ENCODE data around the gene ARRDC4. TPM values are rescaled to one million over a fixed set of nuclear protein-coding genes. Genes with fewer than 3 reads are reported as not detected.

The ARRDC4 gene
- total and polyA plus RNA-seq, 2 donors (not counting 3 experiments of a cell fraction or from before 2014, with no cell fraction given) = 0.97 to 1.2 TPM

- dilution Hi-C loops (cut with MboI; ENCODE audit: extremely low pct_ligation_motif_present, low sequenced_read_pairs) = no loop called here
- CTCF ChIA-PET = no interaction called here
Measured at GRCh38 chr15:97953748-97954147, 6.8 kb upstream of the ARRDC4 start.

GRCh38 chr15:97955035-97955434 is 5.5 kb upstream of the ARRDC4 start:
- Histone ChIP-seq H3K27ac (ENCODE audit: insufficient read depth, low read depth, low read length) (no peak overlapping the region), H3K79me2 (ENCODE audit: control insufficient read depth, insufficient read depth, low read length) (no peaks in the 10 kb centered on the region), H3K4me2 (ENCODE audit: insufficient read depth, low read length) (no peak overlapping the region), H3K4me1 (ENCODE audit: control insufficient read depth, extremely low read depth, insufficient read depth, low read length) (peaks cover 6% of the 10 kb centered on the region), H3K9me3 (replicated peaks; ENCODE audit: control insufficient read depth, insufficient read depth, low read length) (no peaks in the 10 kb centered on the region), H3K4me3 (replicated peaks in 1 of 3; ENCODE audit: insufficient read depth in 1 of 3, low read depth in 1 of 3, low read length in 3 of 3) (no peak overlapping the region), H3K27me3 (ENCODE audit: control insufficient read depth in 2 of 2, insufficient read depth in 2 of 2, low read length in 2 of 2) (no peaks in the 10 kb centered on the region), H4K20me1 (replicated peaks; ENCODE audit: control insufficient read depth, extremely low read depth, insufficient read depth, low read length) (no peaks in the 10 kb centered on the region), H3K9me1 (replicated peaks; ENCODE audit: control insufficient read depth, extremely low read depth, insufficient read depth, low read length) (no peaks in the 10 kb centered on the region), H2AFZ (ENCODE audit: low read depth, low read length) (no peak overlapping the region), H3K36me3 (ENCODE audit: control insufficient read depth in 2 of 2, extremely low read depth in 1 of 2, insufficient read depth in 2 of 2, low read length in 2 of 2) (no peaks in the 10 kb centered on the region), H3K9ac (replicated peaks; ENCODE audit: extremely low read depth, insufficient read depth, low read length) (no peak overlapping the region)
- DNase-seq (ENCODE audit: low read depth, low spot score) (no peak), FAIRE-seq (no peak)
- dilution Hi-C loops (cut with MboI; ENCODE audit: extremely low pct_ligation_motif_present, low sequenced_read_pairs) (no loop called here), intact Hi-C loops (cut with micrococcal nuclease) (no loop called here)
- ChIA-PET POLR2A (no interaction called here), CTCF (no interaction called here)
- no TSS peak for BruUV-seq (replicated peaks)
- no peak for TF ChIP-seq POLR2AphosphoS5 (IDR thresholded peaks at IDR 0.05; ENCODE audit: insufficient read depth, low read depth, low read length)
- TF ChIP-seq GATA2 (IDR thresholded peaks at IDR 0.05; ENCODE audit: insufficient read depth, insufficient read length, low read depth, low read length) = no peak
- no peak for TF ChIP-seq FOS (IDR thresholded peaks at IDR 0.05; ENCODE audit: borderline replicate concordance, insufficient read depth, low read length)
- TF ChIP-seq JUN (IDR thresholded peaks at IDR 0.05; ENCODE audit: borderline replicate concordance, insufficient read depth, insufficient read length, low read depth) = no peak
- TF ChIP-seq POLR2A (IDR thresholded peaks at IDR 0.05; ENCODE audit: low read depth, low read length) = no peak

More at GRCh38 chr15:97953748-97954147, 6.8 kb upstream of the ARRDC4 start:
- no TSS peak for BruUV-seq (replicated peaks)
- Histone ChIP-seq H3K27me3 (ENCODE audit: control insufficient read depth in 2 of 2, insufficient read depth in 2 of 2, low read length in 2 of 2) (no peaks in the 10 kb centered on the region), H3K79me2 (ENCODE audit: control insufficient read depth, insufficient read depth, low read length) (no peaks in the 10 kb centered on the region), H4K20me1 (replicated peaks; ENCODE audit: control insufficient read depth, extremely low read depth, insufficient read depth, low read length) (no peaks in the 10 kb centered on the region), H3K9me3 (replicated peaks; ENCODE audit: control insufficient read depth, insufficient read depth, low read length) (no peaks in the 10 kb centered on the region), H3K4me1 (ENCODE audit: control insufficient read depth, extremely low read depth, insufficient read depth, low read length) (no peaks in the 10 kb centered on the region), H3K9me1 (replicated peaks; ENCODE audit: control insufficient read depth, extremely low read depth, insufficient read depth, low read length) (no peaks in the 10 kb centered on the region), H3K4me2 (ENCODE audit: insufficient read depth, low read length) (no peak overlapping the region), H2AFZ (ENCODE audit: low read depth, low read length) (no peak overlapping the region), H3K9ac (replicated peaks; ENCODE audit: extremely low read depth, insufficient read depth, low read length) (no peak overlapping the region), H3K4me3 (replicated peaks in 1 of 3; ENCODE audit: insufficient read depth in 1 of 3, low read depth in 1 of 3, low read length in 3 of 3) (no peak overlapping the region), H3K27ac (ENCODE audit: insufficient read depth, low read depth, low read length) (no peak overlapping the region), H3K36me3 (ENCODE audit: control insufficient read depth in 2 of 2, extremely low read depth in 1 of 2, insufficient read depth in 2 of 2, low read length in 2 of 2) (no peaks in the 10 kb centered on the region)
- TF ChIP-seq MYC (IDR thresholded peaks at IDR 0.05; ENCODE audit: low read depth, low read length) = no peak
- TF ChIP-seq, protein P1, sequence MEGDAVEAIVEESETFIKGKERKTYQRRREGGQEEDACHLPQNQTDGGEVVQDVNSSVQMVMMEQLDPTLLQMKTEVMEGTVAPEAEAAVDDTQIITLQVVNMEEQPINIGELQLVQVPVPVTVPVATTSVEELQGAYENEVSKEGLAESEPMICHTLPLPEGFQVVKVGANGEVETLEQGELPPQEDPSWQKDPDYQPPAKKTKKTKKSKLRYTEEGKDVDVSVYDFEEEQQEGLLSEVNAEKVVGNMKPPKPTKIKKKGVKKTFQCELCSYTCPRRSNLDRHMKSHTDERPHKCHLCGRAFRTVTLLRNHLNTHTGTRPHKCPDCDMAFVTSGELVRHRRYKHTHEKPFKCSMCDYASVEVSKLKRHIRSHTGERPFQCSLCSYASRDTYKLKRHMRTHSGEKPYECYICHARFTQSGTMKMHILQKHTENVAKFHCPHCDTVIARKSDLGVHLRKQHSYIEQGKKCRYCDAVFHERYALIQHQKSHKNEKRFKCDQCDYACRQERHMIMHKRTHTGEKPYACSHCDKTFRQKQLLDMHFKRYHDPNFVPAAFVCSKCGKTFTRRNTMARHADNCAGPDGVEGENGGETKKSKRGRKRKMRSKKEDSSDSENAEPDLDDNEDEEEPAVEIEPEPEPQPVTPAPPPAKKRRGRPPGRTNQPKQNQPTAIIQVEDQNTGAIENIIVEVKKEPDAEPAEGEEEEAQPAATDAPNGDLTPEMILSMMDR (IDR thresholded peaks at IDR 0.05; ENCODE audit: extremely low read depth in 1 of 2, insufficient read depth in 1 of 2, low read depth in 1 of 2, low read length in 2 of 2) = no peak
- POLR2A ChIA-PET = no interaction called here
- DNase-seq (ENCODE audit: low read depth, low spot score) (no peak), FAIRE-seq (no peak)
- intact Hi-C loops (cut with micrococcal nuclease) = no loop called here
